Right kidney (tissue), 1 donor: ENCODE results near the gene ARX.
A peak's percentile ranks its signal among the peaks of the same experiment; 100 is the strongest.

Experiments used
- DNase-seq: peaks from one replicate; pipeline ENCODE4 v3.0.0-alpha.2; 2016

Gene ARX

GRCh38 chrX:25016938-25017598, 1.3 kb upstream of the ARX start:
- no peak for DNase-seq

DNA sequence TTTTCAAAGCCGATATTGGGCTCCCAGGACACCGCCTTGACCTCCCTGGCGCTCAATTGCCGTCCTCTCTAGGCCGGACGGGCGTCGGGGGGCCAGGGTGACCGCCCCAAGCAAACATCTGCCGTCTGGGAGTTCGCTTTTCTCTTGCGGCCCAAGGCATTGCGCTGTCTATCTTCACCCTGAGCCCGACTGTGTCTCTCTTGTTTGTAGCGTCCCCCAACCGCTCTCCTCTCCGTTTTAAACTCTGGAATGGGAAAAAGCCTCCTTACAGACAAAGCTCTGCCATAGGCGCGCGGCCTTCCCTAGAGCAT, 551 bp upstream of the ARX start:
- no peak for DNase-seq

DNA sequence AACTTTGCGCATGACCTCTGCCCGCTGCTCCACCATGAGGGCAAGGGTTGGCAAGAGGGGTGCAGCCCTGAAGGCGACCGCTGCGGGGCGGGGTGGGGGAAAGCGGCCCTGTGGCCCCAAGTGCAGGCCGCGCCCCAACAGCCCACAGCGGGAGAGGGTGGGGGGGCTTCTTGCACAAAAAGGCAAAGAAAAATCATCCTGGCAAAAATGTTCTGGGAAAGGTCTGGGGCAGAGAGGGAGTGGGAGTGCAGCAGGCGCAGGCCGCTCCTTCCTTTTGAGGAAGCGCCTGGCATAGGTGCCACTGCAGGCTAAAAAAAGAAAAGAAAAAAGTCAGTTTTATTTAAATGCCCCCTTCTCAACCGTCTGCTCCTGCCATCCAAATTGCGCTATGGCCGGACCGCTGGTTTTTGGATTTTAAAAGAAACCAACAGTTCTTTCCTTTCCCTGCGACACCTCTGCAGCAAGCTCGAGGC, 1.4 kb downstream of the ARX start:
- DNase-seq, result no peak

DNA sequence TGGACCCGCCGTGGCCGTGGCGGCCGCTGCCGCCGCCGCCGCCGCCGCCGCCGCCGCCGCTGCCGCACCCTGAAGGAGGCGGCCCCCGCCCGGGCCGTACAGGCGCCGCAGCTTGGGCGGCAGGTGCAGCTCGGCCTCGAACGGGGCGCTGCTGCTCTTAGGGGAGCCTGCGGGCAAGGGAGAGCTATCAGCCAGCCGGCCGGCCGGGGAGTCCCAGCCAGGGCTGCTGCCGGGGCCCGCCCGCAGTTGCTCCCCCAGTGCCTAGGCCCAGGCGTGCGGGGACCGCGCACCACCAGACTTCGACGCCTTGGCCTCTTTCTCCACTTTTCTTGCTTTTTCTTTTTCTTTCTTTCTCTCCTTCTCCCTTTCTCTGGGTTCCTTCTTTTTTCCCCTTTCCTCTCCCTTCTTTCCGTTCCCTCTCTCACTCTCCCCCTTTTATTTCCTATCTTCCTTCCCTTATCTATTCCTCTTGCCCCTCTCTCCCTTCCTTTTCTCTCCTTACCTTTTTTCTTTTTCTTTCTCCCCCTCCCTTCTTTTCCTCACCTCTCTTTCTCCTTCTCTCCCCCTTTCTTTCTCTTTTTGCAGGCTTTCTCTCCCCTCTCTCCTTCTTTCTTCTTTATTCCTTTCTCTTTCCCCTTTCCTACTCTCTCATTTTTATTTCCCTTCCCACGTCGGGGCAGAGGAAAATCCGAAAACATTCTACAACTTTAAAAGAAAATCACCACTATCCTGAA, 2.0 kb downstream of the ARX start:
- DNase-seq, result no peak

DNA sequence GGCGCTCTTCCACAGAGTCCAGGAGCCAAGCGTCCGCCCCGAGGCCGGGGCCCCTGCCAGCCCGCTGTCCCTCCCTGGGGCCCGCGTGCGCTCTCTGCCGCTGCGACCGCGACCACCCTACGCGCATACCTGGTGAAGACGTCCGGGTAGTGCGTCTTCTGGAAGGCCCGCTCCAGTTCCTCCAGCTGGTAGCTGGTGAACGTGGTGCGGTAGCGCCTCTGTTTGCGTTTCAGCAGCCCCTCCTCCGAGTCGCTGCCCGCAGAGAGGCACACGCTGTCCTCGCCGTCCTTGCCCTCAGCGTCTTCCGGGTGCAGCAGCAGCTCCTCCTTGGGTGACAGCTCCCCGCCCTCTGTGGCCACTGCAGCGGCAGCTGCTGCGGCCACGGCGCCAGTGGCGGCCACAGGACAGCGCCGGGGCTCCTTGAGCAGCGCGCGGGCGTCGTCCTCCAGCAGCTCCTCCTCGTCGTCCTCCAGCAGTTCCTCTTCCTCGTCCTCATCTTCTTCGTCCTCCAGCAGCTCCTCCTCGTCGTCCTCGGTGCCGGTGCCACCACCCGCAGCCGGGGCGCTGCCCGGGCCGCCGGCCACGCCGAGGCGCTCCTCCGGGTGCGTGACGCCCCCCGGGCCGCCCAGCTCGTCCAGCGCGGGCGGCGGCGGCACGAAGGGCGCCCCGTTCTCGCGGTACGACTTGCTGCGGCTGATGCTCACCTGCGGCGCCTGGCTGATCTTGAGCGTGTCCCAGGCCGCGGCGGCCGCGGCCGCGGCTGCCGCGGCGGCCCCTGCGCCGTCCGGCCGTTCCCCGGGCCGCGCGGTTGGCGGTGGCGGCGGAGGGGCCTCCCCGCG, 2.8 kb downstream of the ARX start:
- peak; percentile 56 for DNase-seq

- peak; percentile 28 for DNase-seq
Measured at GRCh38 chrX:25012433-25012735, 3.4 kb downstream of the ARX start.

GRCh38 chrX:25011589-25012432, 4.0 kb downstream of the ARX start:
- DNase-seq, result peak; percentile 32

- no peak for DNase-seq
Measured at GRCh38 chrX:25010784-25011588, 4.8 kb downstream of the ARX start.

DNA sequence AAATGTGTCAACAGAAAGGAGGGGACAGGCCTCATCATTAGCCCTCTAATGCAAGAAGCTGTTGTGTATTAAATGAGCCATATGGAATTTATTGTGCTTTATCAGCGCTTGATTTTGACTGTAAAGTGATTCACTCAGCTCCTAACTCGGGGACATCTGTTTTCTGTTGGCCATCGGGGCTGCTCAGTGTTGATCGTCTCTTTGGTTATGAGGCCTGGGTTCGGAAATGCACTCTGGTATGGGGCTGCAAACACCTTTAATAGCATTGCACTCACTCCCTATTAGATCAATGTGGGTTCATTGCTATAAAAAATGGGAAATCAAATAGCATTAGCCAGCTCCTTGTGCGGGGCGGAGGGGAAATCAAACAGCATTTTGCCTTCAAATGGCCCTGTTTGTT, 6.4 kb downstream of the ARX start:
- DNase-seq, result no peak

DNA sequence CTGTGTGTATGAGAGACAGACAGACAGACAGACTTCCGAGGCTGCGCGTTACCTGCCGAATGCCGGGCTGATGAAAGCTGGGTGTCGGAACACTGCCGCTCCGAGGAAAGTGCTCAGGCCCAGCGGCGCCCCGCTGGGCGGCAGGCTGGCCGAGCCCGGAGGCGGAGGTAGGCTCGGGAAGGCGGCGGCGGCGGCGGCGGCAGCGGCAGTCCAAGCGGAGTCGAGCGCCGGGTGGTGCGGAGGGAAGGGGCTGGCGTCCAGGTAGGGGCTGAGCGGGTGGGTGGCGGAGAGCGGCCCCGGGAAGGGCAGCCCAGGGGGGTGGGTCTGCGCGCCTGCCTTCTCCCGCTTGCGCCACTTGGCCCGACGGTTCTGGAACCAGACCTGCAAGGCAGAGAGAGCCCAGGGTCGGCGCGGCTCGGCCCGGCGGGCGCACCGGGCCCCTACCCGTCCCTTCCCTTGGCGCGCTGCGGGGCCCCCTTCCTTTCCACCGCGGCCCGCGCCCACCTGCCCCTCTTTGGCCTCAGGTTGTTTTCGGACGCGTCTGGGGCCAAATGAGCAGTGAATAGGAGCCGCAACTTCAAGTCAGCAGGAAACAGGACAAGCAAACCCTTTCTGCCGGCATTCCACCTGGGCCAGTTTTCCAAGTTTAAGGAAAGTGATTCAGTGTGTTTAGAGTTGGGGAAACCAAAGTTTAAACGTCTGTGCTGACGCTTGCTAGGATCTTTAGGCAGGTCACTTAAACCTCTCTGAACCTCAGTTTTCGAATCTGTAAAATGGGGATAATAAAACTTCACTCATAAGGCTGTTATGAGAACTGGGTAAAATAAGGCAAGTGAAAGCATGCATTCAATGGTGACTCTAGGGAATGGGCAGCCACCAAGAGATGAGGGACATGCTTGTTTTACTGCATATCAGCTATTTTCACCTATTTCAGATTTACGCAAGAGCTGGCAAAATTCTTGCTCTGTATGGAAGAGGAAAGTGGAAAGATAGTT, 8.4 kb downstream of the ARX start:
- peak; percentile 47 for DNase-seq

DNA sequence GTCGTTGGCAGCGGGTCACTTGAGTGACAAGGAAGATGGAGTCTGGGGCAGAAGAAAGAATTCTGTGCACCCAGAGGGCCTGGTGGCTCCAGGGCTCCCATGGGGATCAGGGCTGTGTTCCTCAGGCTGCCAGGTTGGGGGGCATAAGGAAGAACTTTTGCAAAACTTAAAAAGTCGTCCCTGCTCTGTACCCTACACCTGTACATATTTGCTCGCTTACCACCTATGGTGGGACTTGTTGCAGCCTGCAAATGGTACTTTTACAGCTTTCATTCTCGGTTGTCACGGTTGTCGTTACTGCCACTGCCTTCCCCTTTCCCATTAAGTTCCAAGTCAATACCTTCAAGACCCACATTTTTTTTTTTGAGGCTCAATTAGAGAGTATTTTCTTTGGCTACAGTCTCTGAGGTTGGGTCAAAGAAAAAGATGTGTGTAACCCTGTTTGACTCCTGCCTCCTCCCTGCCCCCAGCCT, 9.1 kb downstream of the ARX start:
- DNase-seq, result no peak

DNA sequence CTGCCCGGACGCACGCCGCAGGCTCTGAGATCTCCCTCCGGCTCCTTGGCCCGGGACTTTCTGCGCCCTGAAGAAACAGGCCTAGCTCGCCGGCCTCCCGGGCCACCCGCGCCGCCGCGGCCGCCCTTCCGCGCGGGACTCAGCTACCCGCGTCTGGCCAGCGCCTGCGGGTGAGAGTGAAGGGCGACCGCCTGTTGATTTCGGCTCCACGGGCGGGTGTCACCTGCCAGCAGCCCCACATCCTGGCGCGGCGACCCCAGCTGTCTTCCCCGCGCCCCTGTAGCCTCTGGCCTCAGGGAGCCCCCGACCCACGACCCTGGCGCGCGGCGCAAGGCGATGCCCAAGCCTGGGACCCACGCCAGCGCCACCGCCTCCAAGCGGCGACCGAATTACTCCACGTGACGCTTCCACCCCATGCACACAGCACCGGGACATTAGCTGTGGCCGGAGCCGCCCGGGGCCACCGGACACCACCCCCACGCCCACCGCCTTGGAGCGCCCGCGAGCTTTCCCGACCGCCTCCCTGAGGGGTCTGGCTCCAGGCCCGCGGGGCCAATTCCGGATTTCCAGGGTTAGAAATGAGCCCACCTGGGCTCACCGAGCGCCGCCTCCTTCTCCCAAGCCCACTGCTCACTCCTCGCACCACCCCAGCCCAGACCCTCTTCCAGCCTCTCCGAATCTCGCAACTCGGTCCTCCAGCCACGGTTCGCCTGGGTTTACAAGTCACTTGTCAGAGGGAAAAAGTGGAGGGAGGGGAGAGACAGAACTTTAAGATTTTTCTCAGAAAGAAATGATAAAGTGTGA, 10.2 kb downstream of the ARX start:
- DNase-seq, result peak; percentile 41

GRCh38 chrX:25005034-25005381, 10.8 kb downstream of the ARX start:
- DNase-seq, result no peak

GRCh38 chrX:25004485-25005032, 11.2 kb downstream of the ARX start:
- peak; percentile 60 for DNase-seq

- no peak for DNase-seq
Measured at GRCh38 chrX:25004040-25004439, 11.7 kb downstream of the ARX start.

DNA sequence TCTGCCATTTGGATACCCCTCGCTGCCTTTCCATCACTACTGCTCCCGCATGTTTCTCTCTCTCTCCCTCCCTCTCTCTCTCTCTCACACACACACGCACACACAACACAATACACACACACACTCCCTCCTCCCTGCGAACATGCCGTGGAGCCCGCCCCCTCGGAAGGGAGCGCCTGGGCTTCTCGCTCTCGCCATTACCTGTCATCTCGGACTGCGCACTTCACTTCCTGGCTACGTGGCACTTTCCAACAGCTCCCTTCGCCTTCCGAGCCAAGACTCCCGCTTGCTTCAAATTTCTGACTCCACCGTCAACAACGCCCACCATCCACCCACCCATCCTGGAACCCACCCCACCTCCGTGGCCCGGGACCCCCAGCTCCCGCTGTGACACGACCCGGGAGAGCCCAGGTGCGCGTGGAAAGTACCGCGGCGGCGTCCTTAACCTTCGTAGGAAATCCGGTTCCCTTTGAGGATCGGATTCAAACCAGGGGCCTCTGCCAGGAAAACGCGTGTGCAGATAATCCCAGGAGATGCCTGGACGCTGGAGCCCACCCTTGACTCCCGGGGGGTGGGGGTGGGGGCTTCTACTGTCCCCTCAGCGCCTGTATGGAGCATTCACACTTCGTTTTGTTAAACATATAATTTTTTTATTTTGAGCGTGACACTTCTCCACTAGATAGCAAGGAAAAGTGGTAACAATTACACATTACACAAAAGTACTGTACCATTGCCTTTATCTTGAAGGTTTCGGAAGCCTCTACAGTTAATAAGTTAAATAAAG, 12.5 kb downstream of the ARX start:
- DNase-seq, result peak; percentile 60

DNA sequence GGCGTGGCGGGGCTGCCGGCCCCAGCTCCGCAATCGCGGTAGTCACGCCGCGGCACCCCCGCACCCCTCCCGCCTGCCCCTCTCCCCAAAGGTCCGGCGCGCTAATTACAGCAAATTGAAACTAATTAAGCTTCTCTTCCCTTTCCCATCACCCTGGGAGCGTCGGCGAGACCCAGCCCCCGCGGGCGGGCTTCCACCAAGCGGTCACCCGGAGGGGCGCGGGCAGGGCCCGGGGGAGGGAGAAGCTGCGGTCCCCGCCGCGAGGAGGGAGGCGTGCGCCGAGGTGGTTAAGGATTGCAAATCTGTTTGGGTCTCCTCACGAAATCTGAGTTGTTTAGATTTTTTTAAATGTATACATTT, 13.1 kb downstream of the ARX start:
- no peak for DNase-seq
